ENCODE measurements around the gene G2E3.

DNA sequence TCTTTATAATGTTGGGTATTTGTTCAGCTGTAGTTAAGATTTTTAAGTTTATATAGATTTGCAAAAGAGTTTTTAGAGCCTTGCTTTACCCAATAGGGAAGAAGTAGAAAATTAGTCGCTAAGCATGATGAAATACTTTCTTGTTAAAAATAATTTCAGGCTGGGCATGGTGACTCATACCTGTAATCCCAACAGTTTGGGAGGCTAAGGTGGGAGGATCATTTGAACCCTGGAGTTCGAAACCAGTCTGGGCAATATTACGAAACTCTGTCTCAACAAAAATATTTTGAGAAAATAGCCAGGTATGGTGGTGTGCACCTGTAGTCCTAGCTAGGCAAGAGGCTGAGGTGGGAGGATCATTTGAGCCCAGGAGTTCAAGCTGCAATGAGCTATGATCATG is 44.4 kb downstream of the G2E3 start:
- TF ChIP-seq, protein P1, sequence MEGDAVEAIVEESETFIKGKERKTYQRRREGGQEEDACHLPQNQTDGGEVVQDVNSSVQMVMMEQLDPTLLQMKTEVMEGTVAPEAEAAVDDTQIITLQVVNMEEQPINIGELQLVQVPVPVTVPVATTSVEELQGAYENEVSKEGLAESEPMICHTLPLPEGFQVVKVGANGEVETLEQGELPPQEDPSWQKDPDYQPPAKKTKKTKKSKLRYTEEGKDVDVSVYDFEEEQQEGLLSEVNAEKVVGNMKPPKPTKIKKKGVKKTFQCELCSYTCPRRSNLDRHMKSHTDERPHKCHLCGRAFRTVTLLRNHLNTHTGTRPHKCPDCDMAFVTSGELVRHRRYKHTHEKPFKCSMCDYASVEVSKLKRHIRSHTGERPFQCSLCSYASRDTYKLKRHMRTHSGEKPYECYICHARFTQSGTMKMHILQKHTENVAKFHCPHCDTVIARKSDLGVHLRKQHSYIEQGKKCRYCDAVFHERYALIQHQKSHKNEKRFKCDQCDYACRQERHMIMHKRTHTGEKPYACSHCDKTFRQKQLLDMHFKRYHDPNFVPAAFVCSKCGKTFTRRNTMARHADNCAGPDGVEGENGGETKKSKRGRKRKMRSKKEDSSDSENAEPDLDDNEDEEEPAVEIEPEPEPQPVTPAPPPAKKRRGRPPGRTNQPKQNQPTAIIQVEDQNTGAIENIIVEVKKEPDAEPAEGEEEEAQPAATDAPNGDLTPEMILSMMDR (IDR thresholded peaks at IDR 0.05), result no peak
- no peak for TF ChIP-seq EP300 (IDR thresholded peaks at IDR 0.05)
